GM06990 (cell line): ENCODE data around the gene RNU1-1.
"Not testable (repeated sequence)": the region's sequence is repeated elsewhere in the genome, so short reads cannot be mapped to it uniquely, and the experiment has no call there.

Experiments used
- DNase-seq: peaks from one replicate; pipeline ENCODE4 v3.0.0-alpha.2; 2011; ENCODE audit not compliant: insufficient read length; ENCODE audit errors: extremely low read depth
- H3K27me3 ChIP-seq: replicated peaks from 2 replicates; pipeline ENCODE4 v1.6.0; 2011; ENCODE audit warnings: low read length; ENCODE audit not compliant: control insufficient read depth, insufficient read depth
- H3K36me3 ChIP-seq: 2 replicates; pipeline ENCODE4 v1.5.1; 2011; ENCODE audit warnings: low read length; ENCODE audit not compliant: control insufficient read depth, insufficient read depth
- H3K4me3 ChIP-seq: replicated peaks from 2 replicates; pipeline ENCODE4 v1.5.1; 2011; ENCODE audit warnings: low read depth, mild to moderate bottlenecking, control low read depth, low read length
- CTCF ChIP-seq: IDR thresholded peaks from 2 replicates; pipeline ENCODE4 v1.5.1; 2011; ENCODE audit warnings: low read length, control low read depth, mild to moderate bottlenecking, inconsistent platforms; ENCODE audit not compliant: insufficient read depth, poor library complexity, severe bottlenecking

Gene RNU1-1

GRCh38 chr1:16498573-16499413 lies 15.3 kb downstream of the RNU1-1 start:
- Histone ChIP-seq H3K27me3 (no peaks in the 10 kb centered on the region; the same call in 1 of the 2 replicates), H3K4me3 (peak overlapping the region; percentile 62), H3K36me3 (no peaks in the 10 kb centered on the region)
- peak; percentile 88 for DNase-seq
- TF ChIP-seq CTCF = no peak

GRCh38 chr1:16498047-16498446 lies 16.0 kb downstream of the RNU1-1 start:
- not testable (repeated sequence) for H3K36me3 ChIP-seq, DNase-seq, H3K27me3 ChIP-seq
- peak overlapping the region; percentile 62; the same call in 1 of the 2 replicates for H3K4me3 ChIP-seq

- H3K36me3 ChIP-seq, H3K4me3 ChIP-seq, H3K27me3 ChIP-seq, DNase-seq: not testable (repeated sequence)
Observed at GRCh38 chr1:16497474-16497904, 16.6 kb downstream of the RNU1-1 start.

- not testable (repeated sequence) for H3K27me3 ChIP-seq, H3K4me3 ChIP-seq, H3K36me3 ChIP-seq, DNase-seq
Observed at GRCh38 chr1:16493731-16494130, 20.4 kb downstream of the RNU1-1 start.

- H3K27me3 ChIP-seq, H3K4me3 ChIP-seq, DNase-seq, H3K36me3 ChIP-seq: not testable (repeated sequence)
Observed at GRCh38 chr1:16492937-16493336, 21.1 kb downstream of the RNU1-1 start.

GRCh38 chr1:16491056-16491675 lies 22.9 kb downstream of the RNU1-1 start:
- no peak for DNase-seq
- Histone ChIP-seq H3K36me3 (no peaks in the 10 kb centered on the region), H3K4me3 (no peak overlapping the region), H3K27me3 (no peaks in the 10 kb centered on the region)
- no peak for TF ChIP-seq CTCF

GRCh38 chr1:16489195-16489880 lies 24.7 kb downstream of the RNU1-1 start:
- not testable (repeated sequence) for H3K36me3 ChIP-seq, DNase-seq, H3K4me3 ChIP-seq, H3K27me3 ChIP-seq

- not testable (repeated sequence) for H3K27me3 ChIP-seq, DNase-seq, H3K36me3 ChIP-seq, H3K4me3 ChIP-seq
Observed at GRCh38 chr1:16487011-16487410, 27.1 kb downstream of the RNU1-1 start.

GRCh38 chr1:16486316-16486715 lies 27.8 kb downstream of the RNU1-1 start:
- DNase-seq = not testable (repeated sequence)

More at GRCh38 chr1:16486316-16486715, 27.8 kb downstream of the RNU1-1 start:
- H3K4me3 ChIP-seq, H3K36me3 ChIP-seq, H3K27me3 ChIP-seq: not testable (repeated sequence)
